GM11168 (cell line): ENCODE results near the gene CFAP300.

Source experiments
- in situ Hi-C: fragments of 300-500 bp; cut with MboI; formaldehyde crosslinking; loops from one replicate; pipeline ENCODE4 v1.12.0; 2022; ENCODE audit warnings: low sequenced_read_pairs; ENCODE audit not compliant: unreplicated experiment

The CFAP300 gene

GRCh38 chr11:102071497-102072472, 24.5 kb downstream of the CFAP300 start:
- in situ Hi-C loops: no loop called here

GRCh38 chr11:102073253-102073652, 26.0 kb downstream of the CFAP300 start:
- in situ Hi-C loops: no loop called here

DNA sequence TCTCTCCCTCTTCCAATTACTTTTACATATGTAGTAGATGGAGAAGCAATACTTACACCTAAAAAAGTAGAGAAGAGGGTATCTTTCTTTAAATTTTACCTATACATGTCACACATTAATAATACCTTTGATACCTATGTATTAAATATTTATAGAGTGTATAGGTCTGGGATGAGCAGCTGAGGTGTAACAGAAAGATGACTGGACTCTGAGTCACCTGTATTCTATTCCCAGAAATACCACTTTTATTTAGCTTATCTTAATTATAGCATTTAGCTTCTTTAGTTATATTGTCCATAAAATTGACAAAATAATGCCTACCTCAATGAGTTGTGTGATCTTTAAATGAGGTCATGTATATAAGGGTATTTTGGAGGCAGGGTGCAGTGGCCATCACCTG, 32.4 kb downstream of the CFAP300 start:
- in situ Hi-C loops: no loop called here

DNA sequence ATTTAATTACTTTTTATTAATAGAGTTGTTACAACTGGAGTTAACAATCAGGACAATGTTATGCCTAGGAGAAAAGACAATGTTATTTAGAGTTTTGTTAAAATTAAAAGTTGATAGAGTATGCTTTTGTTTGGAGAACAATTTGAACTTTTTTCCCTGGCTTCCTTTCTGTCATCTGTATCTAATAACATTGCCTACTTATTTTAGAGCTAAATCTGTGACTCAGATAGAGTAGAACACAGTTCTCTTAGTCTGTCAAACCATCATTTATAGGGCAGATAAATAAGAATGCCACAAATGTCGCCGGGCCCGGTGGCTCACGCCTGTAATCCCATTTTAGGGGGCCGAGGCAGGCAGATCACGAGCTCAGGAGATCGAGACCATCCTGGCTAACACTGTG, 34.1 kb downstream of the CFAP300 start:
- in situ Hi-C loops: no loop called here

GRCh38 chr11:102085864-102086551, 38.8 kb downstream of the CFAP300 start:
- in situ Hi-C loops: no loop called here

- in situ Hi-C loops: no loop called here
Observed at GRCh38 chr11:102097186-102097585, 49.9 kb downstream of the CFAP300 start.

- in situ Hi-C loops: no loop called here
Observed at GRCh38 chr11:102099755-102100154, 52.5 kb downstream of the CFAP300 start.

DNA sequence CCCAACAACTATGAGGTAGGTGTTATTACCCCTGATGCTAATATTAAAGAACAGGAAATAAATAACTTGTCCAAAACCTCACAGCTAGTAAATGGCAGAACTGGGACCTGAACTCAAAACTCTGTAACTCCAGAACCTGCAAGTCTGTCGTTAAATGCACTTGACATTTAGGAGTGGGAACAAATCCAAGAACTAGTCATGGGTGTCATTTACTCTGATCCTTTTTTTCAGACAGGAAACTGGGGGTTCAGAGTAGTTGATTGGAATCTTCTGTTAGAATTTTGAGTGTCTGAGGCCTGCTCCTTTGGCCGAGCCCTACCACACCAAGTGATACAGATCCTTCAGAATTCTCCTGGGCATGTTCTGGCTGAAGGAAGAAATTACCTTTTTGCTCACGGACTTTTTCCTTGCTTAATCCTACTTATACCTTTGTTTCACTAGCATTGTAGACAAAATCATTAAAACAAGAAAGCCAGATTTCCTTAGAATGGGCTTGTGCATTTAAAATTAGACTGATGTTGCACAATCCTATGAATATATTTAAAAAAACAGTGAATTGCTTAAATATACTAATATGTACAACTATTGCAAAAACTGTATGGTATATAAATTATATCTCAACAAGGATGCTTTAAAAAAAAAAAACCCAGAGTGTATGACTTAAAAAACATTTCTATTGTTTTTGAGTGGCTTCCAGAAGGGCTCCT, 61.6 kb downstream of the CFAP300 start:
- in situ Hi-C loops: no loop called here

GRCh38 chr11:102109896-102110760, 62.9 kb downstream of the CFAP300 start, which contains the start of gene YAP1:
TSS of gene YAP1 (plus strand) at chr11:102110447. CDS start at chr11:102110849, 402 bp downstream.
- in situ Hi-C loops: no loop called here

GRCh38 chr11:102110761-102111010, 63.4 kb downstream of the CFAP300 start:
- in situ Hi-C loops: no loop called here

DNA sequence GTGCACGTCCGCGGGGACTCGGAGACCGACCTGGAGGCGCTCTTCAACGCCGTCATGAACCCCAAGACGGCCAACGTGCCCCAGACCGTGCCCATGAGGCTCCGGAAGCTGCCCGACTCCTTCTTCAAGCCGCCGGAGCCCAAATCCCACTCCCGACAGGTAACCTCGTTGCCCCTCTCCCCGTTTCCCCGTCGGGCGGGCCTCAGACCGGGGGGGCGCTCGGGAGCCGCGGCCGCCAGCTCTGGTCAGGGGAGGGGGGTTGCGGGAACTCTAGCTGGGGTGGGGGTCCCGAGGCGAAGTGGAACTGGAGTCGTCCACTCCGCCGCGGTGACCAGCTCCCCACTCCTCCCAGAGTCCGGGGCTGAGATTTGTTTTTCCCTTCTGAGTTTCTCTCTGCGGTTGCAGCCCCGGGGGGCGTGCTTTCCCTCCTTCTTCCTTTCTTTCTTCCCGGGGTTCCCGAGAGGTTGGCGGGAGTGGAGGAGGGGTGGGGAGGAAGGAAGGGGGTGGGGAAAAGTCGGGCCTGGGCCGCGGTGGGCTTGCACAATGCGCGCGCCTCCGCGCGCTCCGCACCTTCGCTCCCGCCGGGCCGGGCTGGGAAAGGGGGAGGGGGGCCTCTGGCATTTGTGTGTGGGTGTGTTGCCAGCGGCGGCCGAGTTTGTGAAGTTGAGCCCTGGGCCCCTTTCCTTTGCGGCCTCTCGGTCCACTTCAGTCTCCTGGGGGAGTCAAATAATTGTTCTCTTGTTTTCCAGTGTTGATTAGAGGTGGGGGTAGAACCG, 64.0 kb downstream of the CFAP300 start:
- in situ Hi-C loops: no loop called here

GRCh38 chr11:102111787-102112508, 64.7 kb downstream of the CFAP300 start:
- in situ Hi-C loops: no loop called here

DNA sequence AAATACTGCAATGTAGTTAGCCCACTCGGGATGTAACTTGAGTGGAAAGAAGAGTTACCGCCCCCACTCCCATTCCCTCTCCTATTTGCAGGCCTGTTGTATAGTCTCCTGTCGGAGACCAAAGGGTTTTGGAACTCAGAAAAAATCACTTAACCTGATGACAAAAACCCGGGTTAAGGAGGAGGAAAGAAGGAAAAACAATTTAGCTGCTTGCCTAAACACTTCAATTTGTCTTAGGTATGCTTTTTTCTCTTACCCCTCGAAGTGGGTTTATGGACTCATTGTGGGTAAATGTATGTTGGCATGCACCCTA, 65.2 kb downstream of the CFAP300 start:
- in situ Hi-C loops: no loop called here

DNA sequence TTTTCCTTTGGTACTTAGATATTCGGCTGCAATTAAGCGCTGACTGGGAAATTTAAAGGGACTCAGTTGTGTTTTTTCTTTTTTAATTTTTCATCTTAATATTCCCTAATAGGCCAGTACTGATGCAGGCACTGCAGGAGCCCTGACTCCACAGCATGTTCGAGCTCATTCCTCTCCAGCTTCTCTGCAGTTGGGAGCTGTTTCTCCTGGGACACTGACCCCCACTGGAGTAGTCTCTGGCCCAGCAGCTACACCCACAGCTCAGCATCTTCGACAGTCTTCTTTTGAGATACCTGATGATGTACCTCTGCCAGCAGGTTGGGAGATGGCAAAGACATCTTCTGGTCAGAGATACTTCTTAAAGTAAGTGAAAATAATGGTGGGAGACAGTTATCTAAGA, 66.8 kb downstream of the CFAP300 start:
- in situ Hi-C loops: no loop called here

DNA sequence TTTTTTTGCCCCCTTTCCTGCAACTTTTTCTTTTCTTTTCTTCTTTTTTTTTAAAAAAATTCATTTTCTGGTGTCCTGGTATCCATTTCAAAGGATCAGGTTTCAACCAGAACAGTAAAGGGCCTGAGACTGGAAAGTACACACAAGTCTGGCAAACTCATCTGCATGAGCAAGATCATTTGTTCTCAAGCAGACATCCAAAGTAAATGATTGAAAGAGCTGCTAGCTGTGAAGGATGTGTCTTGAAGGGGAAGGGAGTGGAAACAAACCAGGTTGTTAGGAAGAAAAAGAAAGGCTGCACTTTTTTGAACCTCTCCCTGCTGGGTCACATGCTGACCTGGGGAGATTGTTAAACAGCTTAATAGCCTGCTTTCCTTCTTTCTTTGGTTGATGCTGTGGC, 68.3 kb downstream of the CFAP300 start:
- in situ Hi-C loops: no loop called here

DNA sequence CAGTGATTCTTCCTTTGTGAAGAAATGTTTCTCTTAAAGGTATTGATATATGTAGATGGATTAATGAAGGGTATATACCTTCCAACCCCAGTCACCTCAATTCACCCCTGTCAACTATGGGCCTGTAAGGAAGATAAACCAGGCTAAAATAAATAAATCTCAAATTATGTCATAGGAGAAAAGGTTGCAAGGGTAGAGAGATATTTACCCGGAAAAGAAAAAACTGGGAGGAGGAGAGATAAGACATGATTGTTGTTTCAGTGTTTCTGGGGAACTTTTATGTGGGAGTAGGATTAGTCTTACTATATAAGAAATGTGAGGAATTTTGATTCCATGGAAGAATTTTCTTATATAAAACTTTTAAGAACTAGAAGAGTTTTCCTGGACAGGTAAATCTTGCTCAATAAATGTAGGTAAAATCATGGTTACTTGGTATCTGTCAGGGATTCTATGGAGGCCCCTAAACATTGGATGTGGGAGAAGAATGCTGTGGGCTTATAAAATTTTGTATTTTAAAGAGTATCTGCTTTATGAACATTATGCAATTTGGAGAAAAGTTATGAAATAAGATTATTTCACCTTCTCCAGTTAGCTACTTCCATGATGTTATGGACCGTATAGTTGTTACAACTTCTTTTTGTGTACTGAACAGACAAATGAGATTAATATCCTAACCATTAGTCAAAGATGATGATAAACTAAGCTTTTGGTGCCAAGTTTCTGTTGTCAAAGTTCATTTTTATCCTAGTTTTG, 69.4 kb downstream of the CFAP300 start:
- in situ Hi-C loops: no loop called here

DNA sequence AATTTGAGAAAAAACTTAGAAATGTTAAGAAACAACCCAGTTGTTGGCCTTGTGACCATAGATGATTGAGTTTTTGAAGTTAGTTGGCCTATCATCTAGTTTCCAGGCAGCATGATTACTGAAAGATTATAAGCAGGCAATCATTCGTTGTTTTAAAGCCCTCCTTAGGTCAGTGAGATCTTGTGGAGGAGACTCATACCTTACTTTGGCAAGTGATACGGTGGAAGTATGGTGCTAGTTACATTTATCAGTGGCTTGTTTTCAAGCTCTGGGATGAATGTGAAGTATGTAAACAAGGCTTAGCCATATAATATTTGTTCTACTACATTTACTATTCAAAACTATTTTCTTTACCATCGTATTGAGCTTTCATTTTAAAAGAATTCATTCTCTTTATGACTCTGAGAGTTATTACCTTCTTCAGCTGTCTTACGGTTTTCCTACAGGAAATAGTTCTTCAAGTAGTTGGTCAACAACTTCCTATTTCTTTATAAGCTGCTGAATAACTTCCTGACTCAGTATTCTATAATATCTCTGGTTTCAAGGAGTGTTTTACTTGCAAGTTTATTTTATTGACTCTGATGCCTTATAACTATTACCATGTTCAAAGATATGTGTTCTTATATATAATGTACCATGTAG, 70.4 kb downstream of the CFAP300 start:
- in situ Hi-C loops: no loop called here

- in situ Hi-C loops: no loop called here
Observed at GRCh38 chr11:102118937-102119336, 71.7 kb downstream of the CFAP300 start.
